ENCODE results near the gene BMPR1B.
"Not testable (repeated sequence)": the region's sequence is repeated elsewhere in the genome, so short reads cannot be mapped to it uniquely, and the experiment has no call there.

BMPR1B gene

DNA sequence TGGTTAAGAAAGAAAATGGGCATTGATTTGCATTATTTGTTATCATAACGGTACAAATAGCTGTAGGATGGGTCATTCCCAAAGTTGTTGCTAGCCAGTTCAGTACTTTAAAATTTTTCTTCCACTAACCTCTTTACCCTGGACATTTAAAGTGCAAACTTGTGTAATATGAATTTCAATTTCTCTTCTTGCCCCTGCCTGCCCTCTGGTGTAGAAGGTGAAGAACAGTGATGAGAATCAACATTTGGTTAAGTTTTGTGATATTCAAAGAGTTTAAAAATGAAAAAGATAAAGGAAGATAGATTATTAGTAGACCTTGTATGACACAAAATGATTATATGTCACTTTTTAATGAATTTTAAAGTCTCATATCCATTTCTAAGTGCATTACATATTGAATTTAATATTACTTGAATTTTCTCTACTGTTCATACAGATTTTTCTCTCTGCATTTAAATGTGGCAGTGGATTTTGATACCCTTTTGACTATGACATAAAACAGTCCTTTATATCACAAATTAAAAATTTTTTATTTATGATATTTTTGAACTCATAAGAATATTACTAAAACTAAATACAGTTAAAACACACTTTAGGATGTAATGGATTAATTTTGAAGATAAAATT is 337.7 kb downstream of the BMPR1B start:
- no peak for DNase-seq

DNA sequence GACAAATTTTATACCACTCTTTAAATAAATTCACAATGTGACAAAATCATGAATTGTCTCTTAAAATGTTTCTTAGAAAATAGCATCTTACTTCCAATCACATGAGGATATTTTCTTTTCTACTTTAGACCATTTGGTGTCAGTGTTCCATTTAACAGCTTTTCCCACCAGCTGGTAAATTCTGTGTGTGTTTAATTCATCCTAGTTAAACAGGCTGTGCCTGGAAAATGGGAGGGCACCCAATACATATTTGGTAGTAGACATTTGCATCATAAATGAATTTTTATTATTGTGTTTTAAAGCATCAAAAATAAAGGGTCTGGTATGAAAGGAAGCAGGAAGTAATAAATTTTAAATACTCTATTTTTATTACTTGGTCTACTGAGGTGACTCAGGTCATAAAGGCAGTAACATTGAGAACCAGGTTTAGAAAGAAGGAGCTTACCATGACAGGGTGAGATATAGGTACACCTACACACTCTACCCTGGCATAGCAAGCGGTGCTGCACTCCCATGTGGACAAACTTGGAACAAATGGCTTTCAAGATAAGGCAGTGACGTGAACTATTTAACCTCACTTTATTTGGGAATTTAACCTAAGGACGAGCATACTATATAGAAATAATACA is 344.5 kb downstream of the BMPR1B start:
- DNase-seq: no peak

DNA sequence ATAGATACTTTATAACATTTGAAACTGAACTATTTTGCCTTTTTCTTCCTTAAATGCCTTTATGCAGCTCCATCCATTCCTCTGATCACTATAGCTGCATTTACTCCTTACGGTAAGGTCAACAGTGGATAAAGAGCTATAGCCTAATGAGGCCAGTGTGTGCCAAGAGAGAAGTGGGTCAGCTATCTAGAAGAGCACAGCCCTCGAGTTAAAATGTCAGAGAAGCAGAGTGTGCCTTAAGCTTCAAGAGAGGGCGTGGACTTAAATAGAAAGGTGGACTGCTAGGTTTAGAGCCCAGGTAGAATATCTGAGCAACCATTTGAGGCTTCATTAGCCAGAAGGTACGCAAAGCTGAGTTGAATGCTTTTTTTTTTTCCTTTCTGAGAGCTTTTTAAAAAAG is 347.4 kb downstream of the BMPR1B start:
- DNase-seq: no peak

DNA sequence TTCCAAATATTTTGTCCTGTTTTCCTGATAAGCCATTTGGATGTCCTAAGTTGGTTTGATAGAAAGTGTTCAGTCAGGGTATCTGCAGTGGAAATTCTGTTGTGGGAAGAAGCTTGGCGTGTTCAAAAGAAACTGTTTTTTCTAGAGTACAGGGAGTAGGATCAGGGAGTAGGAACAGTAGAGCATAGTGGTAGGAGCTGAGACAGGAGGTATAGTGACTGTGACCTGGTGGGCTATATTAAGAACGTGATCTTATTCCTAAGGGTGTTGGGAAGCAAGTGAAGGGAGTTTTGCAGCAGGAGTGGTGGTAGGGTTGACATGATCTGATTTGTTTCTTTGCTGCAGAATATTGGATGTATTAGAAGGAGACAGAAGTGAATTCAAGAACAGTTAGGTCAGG is 348.2 kb downstream of the BMPR1B start:
- no peak for DNase-seq

DNA sequence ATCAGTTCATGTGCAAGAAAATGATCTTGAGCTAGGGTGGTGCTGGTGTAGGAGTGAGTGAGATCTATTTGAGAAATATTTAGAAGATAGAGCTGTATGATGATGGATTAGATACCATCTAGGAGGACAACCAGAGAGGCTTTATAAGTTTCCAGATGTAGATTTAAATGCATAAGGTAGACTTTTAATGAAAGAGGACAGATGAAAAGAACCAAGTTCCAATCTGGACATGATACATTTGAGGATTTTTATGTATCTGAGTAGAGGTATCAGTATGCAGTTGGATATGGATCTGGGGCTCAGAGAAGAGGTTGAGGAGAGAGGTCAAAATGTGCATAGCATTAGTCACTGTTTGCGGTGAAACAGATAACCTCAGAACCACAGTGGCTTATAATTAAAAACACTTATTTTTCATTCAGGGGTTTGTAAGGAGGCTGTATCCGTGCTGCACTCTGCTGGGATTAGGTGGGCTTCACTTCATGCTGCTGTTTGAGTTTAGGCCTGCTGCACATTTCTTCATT is 348.7 kb downstream of the BMPR1B start:
- no peak for DNase-seq

DNA sequence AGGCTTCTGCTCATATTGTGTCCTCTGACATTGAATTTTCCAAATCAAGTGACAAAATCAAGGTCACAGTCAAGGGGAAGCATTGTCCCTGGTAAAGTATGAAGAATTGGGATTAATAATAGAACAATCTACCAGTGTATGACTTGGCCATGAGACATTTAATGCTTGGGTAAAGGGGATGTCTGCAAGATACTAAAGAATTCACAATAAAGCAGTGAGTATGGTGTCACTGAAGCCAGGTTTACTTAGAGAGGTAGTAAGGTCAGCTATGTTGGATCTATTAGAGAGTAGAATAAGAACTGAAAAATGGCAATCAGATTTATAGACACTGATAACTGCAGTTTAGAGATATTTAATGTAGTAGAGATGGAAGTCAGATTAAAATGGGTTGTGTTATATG is 349.2 kb downstream of the BMPR1B start:
- DNase-seq: no peak

DNA sequence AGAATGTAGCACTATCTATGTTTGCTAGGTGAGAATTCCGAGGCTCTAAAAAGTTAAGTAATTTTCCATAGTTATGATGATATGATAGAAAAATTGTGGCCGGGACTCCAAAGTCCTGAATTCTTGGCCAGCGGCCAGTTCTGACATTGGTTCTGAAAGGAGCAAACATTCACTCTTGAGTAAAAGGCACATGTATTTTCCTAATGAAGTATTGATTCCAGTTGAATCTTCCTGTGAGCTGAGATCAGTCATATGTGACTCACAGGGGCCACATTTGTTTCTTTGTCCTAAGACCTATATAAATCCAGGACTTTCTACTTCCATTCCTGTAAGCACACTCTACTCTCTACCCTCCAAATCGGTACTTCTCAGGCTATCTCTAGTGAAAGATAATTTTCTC is 349.9 kb downstream of the BMPR1B start:
- no peak for DNase-seq

DNA sequence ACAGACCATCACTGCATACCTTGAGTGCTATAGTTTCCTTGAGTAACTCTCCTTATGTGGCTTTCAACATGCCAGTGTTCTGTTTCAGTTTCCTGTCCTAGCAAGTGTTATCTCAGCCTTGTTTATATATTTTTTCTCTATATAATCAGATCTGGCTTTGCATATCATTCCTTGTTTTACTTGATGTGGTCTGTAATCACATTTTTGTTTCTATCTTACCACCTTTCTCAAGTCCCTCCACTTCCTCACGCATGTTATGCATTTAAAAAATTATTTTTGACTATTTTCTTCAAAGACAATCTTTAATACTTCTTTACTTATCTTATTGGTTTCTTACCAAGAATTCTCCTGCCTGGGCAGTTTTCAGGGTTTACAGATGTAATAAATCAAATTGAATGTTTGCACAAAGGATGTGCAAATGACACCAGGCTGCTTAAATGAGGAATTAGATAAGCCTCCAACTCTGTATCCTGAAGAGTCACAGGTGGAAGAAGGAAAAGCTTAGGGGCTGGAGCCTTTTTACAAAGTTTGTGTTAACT is 351.2 kb downstream of the BMPR1B start:
- no peak for DNase-seq

DNA sequence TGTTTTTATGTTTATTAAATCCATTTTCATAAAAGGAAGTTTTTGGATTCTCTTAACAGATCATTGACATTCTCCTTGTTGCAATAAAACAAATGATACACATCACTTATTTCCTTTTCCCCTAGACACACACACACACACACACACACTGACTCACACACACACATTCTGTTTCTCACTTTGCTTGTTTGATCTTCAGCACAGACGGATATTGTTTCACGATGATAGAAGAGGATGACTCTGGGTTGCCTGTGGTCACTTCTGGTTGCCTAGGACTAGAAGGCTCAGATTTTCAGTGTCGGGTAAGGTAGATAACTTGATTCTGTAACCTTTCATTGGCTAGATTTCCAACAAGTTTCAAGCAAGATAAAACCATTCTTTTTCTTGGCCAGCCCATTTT is 356.8 kb downstream of the BMPR1B start:
- no peak for DNase-seq

DNA sequence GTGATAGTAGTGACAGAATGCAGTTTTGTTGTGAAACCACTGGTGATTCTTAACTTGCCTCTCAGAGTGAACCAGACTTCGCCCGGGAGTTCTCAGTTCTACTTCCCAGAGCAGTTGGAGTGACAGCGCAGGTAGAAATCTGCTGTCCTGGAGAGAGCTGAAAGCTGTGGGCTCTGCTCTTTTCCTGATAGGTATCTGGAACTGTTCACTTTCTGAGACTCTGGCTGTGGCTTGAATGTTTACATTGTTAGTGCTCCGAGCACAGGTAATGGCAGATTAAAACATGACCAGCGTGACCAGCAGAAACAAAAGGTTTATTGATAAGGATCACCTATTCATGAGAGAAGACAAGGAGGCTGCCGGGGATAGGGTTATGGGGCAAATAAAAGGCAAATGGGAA is 360.7 kb downstream of the BMPR1B start:
- no peak for DNase-seq

DNA sequence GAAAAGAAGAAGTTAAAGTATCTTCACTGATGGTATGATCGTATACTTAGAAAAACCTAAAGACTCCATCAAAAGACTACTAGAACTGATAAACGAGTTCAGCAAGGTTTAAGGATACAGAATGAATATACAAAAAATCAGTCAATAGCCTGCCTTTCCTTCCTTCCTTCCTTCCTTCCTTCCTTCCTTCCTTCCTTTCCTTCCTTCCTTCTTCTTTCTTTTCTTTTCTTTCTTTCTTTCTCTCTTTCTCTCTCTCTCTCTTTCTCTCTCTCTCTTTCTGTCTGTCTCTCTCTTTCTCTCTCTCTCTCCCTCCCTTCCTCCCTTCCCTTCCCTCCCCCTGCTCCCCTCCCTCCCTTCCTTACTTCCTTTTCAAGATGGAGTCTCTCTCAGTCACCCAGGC is 362.7 kb downstream of the BMPR1B start:
- DNase-seq: no peak

DNA sequence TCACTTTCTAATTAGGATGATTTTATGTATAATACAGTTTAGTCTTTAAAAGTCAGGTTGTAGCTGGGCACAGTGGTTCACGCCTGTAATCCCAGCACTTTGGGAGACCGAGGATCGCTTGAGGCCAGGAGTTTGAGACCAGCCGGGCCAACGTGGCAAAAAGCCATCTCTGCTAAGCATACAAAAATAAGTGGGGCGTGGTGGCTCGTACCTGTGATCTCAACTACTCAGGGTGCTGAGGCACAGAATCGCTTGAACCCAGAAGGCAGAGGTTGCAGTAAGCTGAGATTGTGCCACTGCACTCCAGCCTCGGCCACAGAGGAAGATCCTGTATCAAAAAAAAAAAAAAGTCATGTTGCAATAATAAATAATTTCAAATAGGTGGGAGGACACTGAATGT is 364.2 kb downstream of the BMPR1B start:
- no peak for DNase-seq

DNA sequence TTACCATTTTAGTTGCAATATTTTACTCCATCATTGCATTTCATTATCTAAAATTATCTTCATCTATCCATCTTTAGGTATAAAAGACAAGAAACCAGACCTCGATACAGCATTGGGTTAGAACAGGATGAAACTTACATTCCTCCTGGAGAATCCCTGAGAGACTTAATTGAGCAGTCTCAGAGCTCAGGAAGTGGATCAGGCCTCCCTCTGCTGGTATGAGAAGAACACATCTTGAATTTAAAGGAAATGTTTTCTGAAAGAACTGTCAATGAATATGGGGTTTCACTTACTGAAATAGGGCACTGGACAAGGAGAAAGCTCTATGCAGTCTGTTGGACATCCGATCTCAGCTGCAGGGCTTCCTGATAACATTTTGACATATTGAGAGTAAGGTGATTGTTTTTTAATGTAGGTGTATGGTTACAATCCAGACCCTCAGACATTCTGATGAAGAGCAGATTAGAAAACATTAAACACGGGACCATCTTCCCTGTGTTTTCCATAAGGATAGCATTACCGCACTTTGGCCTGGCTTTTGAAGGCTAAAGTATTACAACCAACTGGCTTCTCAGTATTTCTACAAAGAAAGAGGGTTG is 367.2 kb downstream of the BMPR1B start:
- no peak for DNase-seq

DNA sequence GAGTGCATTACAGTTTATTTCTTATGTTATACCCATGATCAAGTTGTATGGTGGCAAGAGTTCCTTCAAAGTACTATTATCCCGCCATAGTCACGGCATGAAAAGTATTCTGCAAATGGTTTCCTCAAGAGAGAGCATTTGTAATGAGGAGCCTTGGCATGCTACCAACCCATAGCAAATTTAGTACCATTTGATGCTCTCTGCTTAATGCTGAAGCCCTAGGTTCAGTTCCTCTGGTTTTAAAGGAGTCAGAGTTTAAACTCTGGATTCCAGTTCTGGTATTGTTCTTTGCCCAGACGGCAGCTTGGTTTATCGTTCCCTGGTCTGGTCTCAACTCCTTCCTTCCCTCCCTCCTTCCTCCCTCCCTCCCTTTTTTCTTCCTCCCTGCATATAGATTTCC is 371.3 kb downstream of the BMPR1B start:
- DNase-seq: no peak

DNA sequence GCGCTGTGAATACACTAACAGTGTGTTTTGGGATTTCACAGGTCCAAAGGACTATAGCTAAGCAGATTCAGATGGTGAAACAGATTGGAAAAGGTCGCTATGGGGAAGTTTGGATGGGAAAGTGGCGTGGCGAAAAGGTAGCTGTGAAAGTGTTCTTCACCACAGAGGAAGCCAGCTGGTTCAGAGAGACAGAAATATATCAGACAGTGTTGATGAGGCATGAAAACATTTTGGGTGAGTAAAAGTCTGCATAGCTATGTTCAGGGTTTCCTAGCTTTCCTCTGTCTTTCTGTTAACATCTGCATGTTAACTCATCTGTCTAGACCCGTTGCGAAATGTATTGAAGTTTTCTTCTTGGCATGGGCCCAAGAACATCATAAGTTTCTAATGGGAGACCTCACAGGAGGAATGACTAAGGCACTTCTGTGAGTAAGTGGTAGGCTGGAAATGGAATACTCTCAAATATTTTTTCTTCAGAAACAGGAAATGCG is 372.1 kb downstream of the BMPR1B start:
- DNase-seq: no peak

DNA sequence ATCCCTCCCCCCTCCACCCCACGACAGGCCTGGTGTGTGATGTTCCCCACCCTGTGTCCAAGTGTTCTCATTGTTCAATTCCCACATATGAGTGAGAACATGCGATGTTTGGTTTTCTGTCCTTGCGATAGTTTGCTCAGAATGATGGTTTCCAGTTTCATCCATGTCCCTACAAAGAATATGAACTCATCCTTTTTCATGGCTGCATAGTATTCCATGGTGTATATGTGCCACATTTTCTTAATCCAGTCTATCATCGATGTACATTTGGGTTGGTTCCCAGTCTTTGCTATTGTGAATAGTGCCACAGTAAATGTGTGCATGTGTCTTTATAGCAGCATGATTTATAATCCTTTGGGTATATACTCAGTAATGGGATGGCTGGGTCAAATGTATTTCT is 376.3 kb downstream of the BMPR1B start:
- not testable (repeated sequence) for DNase-seq

DNA sequence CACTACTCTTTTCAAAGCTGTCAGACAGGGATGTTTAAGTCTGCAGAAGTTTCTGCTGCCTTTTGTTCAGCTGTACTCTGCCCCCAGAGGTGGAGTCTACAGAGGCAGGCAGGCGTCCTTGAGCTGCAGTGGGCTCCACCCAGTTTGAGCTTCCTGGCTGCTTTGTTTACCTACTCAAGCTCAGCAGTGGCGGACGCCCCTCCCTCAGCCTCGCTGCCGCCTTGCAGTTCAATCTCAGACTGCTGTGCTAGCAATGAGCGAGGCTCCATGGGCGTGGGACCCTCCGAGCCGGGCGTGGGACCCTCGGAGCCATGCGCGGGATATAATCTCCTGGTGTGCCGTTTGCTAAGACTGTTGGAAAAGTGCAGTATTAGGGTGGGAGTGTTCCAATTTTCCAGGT is 381.7 kb downstream of the BMPR1B start:
- DNase-seq: not testable (repeated sequence)

DNA sequence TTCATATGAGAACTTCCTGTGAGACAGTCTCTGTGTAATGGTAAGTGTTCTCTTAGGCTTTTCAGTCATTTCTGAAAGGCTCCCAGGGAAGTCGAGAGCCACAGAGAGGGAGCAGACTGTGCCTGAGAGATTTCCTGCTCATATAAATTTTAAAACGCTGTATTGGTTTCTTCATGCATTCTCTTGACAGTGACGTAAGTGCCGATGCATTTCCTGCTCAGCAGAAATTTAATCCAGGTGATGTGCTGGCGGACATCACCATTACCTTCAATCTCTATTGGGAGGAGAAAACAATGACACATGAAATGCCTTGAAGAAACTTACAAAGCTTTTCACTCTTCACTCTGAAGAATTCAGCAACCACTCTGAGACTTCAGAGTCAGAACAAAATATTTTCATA is 383.6 kb downstream of the BMPR1B start:
- DNase-seq: no peak

DNA sequence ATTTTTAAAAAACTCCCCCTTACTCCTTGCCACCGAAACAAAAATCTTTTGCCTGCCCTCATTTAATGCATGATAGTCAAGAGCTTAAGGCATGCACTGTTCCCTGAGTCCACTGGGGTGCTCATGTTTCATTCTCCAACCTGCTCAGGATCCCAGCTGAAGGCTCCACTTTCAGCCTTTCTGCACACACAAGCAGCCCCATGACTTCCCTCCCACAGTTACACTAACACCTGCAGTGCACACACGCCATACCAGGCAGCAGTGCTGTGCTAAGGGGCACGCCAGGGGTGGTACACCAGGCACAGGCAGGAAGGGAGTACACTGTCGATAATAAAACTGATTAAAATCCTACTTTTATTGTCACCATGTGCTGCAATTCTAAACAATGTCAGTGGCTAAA is 385.2 kb downstream of the BMPR1B start:
- DNase-seq: no peak

DNA sequence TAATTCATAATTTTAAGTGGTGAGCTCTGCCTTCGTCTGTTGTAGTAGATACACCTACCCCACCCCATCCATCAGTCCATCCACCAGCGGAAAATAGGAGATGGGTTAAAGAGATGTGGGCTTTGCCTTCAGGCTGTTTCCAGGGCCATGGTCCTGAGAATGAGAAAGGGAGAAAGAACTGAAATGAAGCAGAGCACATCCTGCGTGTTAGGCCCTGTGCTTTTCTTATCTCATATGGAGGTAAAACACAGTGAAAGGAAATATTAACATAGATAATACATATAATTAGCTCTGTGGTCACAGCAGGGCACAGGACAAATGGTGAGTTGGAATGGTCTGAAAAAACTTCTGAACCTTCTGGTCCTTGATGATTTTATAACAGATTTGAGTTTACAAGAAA is 393.5 kb downstream of the BMPR1B start:
- DNase-seq: no peak

DNA sequence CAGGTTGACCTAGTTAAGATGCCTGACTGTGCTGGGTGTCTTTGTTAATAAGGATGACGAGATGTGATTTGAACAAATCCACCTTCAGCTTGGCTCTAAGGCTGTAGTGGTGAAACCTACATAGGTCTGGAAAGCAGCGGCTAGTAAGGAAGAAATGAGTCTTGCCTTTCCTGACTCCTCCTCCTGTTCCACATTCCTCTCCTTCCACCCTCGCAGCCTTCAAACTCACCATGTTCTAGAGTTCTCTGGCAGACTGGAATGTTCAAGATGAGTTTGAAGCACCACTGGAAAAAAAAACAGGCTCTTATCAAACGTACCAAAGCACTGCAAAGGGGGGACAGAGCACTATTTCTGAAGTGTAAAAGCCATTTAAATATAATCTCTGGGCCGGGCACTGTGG is 395.4 kb downstream of the BMPR1B start:
- no peak for DNase-seq

DNA sequence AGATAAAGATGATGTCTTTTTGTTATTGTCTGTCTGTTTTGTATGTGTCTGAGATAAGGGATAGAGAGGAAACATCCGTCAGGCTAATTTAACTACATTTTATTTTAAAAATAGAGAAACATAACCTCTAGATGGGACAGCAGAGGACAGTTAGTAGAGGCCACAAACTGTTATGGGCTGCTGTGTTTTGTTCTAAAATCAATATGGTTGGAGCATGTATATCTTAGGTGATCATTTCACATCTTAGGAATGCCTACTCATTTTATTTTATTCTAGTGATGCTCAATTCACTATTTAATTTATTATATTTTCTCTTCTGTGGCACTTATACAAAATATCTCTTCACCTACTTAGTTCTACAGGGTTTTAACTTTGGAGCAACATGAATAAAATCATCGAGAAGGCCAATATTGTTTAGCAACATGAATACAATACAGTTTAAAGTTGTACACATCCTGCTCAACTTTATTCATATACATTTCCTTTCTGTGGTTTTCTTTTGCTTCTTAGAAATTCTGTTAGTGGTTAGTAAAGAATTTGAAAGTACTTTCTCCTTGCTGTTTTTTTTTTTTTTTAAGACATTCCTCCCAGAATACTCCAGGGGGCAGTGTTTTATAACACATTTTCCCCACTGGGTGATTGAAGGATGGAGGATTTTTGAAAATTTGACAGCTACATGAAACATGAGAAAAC is 398.1 kb downstream of the BMPR1B start:
- DNase-seq: no peak

DNA sequence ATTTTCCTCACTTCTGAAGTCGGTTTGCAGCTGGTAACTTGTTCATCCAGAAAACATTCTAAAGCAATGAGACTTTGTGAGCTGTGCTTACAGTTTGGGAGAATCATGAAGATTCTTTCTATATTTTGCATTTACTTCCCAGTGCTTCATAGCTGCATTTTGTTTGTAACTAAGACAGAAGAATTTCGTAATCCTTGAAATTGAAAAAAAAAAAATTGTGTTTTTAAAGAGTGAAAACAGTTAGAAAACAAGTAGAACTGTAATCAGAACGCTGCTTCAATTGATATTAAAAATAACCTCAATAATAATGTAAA is 398.7 kb downstream of the BMPR1B start:
- DNase-seq: no peak

DNA sequence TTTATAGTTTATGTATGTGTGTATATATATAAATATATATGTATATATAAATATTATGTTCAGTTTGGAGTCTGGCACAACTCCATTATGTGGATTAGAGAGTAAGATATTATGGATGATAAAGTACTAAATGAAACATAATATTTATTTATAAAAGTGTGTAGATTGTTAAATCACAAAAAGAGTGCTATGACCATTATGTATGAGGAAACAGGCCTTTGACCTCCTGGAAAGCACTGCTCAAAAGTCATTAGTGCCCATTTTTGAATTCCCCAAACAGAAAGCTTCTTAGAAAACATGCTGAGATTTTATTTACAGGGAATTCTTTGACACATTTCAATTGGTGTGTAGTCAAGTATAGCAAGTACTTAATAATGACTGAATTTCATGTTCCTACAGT is 399.8 kb downstream of the BMPR1B start:
- no peak for DNase-seq

Data from SHP77 treated with DMSO at 0.1 percent for 48 hours (cell line).